SHP77 treated with DMSO at 0.1 percent for 48 hours (cell line): Measurements from ENCODE around the gene NT5C3B.

ENCODE experiments used
- DNase-seq: peaks from one replicate; lab custom pipeline; 2025; lab: John Stamatoyannopoulos, UW

Gene NT5C3B

DNA sequence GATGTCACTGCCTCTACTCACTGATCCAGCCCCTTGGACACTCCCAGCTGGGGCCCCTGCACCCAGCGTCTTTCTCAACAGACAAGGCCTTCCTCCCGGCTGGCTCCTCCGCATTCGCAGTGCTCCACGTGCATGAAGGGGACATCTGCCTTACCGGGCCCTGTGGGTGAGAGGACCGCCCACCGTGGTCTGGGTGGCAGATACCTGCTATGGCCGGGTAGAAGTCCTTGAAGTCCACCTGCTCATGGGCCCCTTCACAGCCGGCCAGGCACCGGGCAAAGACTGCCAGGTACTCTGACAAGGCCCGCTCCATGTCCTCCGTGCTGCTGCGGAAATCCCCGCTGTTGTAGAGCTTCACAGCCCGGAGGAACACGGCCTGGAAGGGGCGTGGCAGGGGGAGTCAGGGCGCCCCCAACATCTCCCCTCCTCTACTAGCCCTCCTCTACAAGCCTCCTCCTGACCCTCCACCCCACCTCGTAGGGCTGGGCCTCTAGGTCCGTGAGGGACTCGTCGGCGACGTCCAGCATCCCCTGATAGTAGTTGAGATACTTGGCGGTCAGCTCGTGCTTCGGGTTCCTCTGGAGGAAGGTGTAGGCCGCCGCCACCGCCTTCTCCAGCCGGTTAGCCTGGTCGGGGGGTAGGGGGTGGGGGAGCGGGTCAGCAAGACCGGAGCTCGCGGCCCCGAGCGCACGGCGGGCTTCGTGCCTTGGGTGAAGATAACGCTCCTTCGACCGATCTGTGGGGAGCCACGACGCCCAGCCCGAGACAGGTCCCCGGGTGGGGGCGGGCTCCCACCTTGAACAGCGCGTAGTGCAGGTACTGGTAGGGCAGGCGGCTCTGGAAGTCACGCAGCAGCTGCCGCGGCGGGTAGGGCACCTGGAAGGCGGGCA is 25.1 kb downstream of the NT5C3B start:
- no peak for DNase-seq

DNA sequence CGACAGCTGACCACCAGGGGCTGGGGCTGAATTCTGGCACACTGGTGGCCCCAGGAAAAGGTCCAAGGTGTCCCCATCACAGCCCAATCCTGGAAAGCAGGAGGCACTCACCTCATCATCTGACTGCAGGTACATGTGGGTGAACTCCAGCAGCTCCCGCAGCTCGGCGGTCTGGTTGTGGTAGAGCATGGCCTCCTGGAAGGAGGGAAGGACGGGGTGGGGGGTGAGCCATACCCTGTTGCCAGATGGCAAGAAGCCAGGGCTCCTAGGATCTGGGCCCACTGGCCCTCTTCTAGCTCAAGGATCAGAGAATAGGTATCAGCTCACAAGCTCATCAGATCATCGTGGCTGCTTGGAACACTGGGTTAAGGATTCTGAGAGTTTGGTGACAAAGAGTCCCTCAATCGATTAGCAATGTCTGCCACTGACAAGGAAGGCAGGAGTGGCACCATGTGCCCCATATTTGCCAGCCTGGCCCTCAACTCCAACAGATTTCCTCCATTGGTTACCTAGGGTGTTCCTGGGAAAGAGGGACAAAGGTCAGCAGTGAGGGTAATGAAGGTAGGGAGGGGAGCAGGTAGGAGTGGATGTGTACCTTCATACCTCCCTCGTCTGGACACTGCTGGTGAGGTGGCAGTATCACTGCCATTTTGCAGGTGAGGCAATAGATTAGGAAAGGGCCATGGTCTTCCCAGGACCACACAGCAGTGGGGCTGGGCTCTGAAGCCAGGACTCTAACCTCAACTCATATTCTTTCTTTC is 29.2 kb downstream of the NT5C3B start:
- DNase-seq, result no peak

GRCh38 chr17:41803049-41804020 is 32.7 kb downstream of the NT5C3B start:
- no peak for DNase-seq

DNA sequence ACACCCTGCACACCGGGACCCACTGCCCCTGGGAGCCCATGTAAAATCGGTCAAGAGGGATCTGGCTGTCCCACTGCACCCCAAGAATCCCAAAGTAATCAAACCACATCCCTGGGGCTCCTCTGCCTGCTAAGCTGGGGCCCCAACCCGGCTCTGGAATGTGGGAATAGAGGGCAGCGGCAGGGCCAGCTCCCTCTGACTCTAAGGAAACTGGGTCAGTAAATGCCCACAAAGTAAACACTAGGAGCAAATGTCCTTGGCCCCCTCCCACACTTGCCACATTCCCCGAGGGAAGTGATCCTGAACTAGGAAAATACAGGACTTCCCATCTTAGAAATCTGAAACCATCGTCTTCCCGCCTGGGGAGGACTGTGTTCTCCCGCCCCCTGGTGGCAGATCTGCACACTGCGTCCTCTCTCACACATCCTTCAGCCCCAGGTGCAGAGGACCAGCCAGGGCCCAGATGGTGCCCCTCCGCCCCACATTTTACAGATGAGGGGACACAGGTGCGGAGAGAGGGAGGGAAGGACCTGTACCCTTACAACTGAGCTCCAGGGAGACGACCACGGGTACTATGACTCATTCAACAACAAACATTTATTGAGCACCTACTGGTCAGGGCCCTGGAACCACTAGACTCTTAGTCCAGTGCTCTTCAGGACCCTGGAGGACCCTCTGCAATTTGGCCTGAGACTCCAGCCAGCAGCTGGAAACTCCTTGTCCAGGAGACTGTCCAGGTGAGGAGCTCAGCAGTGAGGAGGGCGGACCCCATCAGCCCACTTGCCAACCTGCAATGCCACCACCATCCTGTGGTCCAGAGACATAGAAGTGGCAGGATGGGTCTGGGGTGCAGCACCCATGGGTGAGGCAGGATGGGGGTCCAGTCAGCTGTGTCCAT is 34.4 kb downstream of the NT5C3B start:
- DNase-seq, result peak; percentile 26

- DNase-seq, result no peak
These were observed 35.2 kb downstream of the NT5C3B start for GRCh38 chr17:41800601-41801373.

DNA sequence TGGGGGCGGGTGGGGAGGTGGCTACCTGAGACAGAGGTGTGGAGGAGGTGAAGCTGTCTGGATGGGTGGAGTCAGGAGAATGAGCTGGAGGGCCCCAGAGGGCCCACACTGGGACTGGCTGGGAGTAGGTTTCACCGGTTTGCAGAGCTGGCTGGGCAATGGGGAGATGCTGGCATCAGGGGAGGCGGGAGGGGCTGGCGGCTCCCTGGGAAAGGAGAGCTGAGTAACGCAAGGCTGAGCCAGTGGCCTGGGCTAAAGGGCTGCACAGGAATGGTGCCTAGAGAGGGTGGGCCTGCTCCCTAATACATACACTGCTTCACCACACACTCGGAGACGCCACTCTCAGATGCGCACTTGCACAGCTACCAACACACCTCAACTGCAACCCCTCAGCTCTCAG is 36.7 kb downstream of the NT5C3B start:
- DNase-seq, result no peak

GRCh38 chr17:41797377-41797776 is 38.7 kb downstream of the NT5C3B start:
- DNase-seq, result no peak

DNA sequence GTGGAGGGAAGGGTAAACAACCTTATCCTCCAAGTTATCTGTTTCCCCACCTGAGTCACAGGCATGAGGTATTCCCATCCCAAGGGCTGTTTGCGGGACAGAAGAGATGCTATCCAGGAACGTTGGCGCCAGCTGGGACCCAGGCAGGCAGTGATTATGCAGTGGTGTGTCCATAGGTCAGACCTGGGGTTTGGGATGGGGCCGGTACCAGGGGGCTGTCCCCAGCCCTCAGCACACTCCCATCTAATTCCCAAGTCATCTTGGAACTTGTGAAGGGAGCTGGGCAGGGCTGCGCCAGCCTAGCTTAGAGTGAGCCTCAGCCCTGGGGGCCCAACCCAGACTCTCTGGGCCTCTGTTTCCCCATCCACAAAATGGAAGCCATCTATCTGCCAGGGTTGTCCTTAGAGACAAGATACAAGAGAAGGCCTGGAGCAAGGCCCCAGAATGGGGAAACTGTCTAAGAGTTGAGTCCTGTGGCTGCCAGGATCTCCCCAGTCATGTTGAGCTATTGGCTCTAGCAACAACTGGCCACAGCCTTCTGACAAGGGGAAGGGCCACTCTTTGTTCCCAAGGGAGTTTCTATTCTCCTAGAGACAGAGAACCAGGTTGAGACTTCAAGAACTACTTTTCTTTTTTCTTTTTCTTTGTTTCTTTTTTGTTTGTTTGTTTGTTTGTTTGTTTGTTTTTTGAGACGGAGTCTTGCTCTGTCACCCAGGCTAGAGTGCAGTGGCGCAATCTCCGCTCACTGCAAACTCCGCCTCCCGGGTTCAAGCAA is 39.7 kb downstream of the NT5C3B start:
- DNase-seq, result no peak

DNA sequence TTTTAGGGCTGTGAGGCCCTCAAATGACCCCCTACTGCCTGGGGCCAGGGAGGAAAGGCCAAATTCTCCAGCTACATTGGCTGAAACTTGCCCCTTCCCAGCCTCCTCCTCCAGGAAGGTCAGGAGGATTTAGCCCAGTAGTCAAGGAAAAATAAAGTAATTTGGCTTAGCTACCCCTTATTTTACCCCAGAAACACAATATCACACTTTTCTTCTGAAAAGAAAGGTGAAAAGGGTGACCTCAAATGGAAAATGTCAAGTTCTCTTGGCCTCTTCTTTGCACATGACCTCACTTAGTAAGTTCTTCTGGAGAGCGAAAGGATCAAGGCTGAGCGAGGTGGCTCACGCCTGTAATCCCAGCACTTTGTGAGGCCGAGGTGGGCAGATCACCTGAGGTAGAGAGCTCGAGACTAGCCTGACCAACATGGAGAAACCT is 41.5 kb downstream of the NT5C3B start:
- no peak for DNase-seq

DNA sequence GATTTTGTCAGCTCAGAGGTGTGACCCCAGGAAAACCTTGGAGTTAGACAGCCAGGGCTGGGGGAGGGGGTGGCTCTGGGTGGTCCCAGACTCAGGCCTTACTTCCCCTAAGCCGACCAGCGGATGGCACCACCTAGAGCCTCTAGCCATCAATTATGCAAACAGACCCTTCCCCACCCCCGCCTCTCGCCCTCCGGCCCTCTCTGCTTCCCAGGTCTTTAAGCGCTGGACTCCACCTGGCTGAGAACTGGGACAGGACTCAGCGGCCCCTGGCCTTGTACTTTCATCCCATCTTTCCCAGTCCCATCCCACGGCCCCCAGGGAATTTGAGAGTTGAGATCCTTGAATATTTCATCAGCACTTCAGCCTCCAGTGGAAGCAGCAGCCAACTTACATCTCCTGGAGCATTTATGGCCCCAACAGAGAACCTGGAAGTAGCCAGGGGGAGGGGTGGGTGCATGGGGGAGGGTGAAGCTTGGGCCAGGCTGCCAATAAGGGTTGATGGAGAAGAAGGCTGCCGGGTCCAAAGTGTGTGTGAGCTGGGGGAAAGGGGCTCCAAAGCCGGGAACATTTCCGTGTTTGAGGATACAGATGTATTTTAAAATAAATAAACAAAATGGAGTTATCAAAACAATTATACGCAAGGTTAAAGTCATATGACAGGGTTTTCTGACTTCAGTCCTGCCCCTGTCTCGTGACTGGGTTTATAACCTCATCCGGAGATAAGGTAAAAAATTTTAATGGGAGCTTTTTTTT is 42.1 kb downstream of the NT5C3B start:
- no peak for DNase-seq

DNA sequence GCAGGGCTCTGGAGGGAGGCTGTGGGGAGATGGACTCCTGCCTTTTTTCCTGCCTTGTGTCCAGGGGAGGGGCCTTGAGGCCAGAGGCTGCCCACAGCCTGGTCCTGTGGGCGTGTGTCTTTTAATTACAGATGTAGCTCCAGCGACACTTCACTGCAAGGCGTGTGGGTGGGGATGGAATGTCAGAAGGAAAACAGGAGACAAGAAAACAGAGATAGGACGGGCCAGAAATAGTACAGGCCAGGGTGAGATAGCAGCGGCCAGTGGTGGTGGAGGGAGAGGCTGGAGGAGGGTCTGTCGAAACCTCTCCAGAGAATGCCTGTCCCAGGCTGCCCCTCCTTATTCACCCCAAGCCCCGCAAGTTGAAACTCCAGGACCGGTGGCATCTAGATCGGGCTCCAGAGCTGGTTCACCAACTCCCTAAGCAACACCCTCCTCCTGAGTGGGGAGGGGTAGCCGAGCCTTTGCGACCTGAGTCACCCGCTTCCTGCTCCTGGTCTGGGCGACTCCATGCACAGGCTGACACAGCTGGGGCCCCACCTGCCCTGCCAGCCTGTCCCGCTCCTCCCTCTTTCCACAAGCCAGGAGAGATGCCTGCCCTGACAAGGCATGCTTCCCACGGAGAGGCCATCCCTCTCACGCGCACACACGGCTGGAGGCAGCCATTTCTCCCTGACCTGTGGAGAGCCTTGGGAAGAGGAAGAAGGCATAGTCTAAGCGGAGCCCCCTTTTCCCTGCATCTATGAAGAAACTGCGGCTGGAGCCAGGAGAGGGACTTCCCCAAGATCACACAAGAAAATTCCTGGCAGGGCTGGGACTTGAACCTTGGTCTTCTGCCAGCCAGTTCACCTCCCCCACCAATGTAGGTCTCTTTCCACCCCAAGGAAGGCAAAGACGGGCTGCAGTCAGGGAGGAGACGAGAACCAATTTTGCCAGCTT is 42.9 kb downstream of the NT5C3B start:
- DNase-seq, result no peak

GRCh38 chr17:41787021-41787418 is 49.0 kb downstream of the NT5C3B start:
- no peak for DNase-seq

GRCh38 chr17:41786227-41787020 is 49.6 kb downstream of the NT5C3B start, which contains the start of gene JUP:
TSS of gene JUP (minus strand) at chr17:41786711. CDS start at chr17:41771854, 14,857 bp downstream.
- DNase-seq, result peak; percentile 99

GRCh38 chr17:41785859-41786226 is 50.2 kb downstream of the NT5C3B start:
- no peak for DNase-seq

DNA sequence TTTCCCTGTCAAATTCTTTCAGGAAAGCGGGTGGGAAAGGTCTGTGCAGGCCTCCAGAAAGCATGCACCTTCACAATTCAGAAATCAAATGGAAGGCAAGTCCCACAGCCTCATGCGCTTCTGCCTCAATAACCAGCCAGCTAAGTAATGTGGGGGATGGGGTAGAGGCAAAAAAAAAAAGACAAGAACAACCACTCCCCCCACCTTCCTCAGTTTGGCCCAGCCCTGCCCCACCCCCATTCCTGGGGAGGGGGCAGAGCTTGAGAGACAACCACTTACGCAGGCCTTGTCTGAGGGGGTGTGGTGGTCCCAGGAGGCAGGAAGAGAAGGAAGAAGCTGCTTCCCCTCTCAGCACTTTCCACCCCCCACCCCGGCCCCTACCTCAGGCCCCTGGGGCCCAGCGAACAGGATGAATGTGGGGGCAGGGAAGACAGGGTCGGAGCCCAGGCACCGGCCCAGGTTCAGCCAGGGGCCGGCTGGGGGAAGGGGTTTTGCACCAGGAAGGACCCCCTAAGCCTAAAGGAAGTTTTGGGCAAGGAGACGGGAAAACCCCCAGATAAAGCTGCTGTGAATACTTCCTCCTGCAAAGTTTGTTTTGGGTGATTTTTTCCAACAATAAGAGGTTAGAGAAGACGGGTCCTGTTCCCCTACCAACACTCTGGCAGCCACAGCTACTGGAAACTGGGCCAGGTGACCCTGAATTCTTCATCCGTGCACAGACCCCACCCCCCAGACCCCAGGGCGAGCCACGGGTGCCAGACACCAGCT is 50.8 kb downstream of the NT5C3B start:
- DNase-seq, result peak; percentile 3
